Left lung (tissue), 10 donors: Measurements from ENCODE around the gene ACTR1A. TPM values are rescaled to one million over a fixed set of nuclear protein-coding genes. Genes with fewer than 3 reads are reported as not detected.
A peak's percentile ranks its signal among the peaks of the same experiment; 100 is the strongest.

Source experiments
- ATAC-seq: fragments of 200-7000 bp; cut with Tn5 transposase; one replicate; pipeline ENCODE4 v1.9.1; 2020; ENCODE audit warnings: moderate library complexity
- DNase-seq, 4 donors: peaks; one replicate each; pipeline ENCODE4 v3.0.0-alpha.2; 2013 to 2020
- H3K27ac ChIP-seq, 2 donors: fragments of 200-600 bp; sonication (generic) in 1 of 2; one replicate each; pipeline versions ENCODE4 v1.5.0 to v1.8.0; 2020 to 2021
- H3K27me3 ChIP-seq, 2 donors: fragments of 200-600 bp; sonication (generic) in 1 of 2; one replicate each; pipeline versions ENCODE4 v1.5.0 to v1.8.0; 2020 to 2021
- H3K36me3 ChIP-seq, 2 donors: fragments of 200-600 bp; sonication (generic) in 1 of 2; one replicate each; pipeline versions ENCODE4 v1.5.0 to v1.8.0; 2020 to 2021
- H3K4me1 ChIP-seq, 2 donors: fragments of 200-600 bp; one replicate each; pipeline ENCODE4 v1.8.0; 2021
- H3K4me3 ChIP-seq, 2 donors: fragments of 200-600 bp; sonication (generic) in 1 of 2; one replicate each; pipeline versions ENCODE4 v1.5.0 to v1.8.0; 2020 to 2021; ENCODE audit warnings: mild to moderate bottlenecking in 1 of 2
- H3K9me3 ChIP-seq, 2 donors: fragments of 200-600 bp; sonication (generic) in 1 of 2; one replicate each; pipeline versions ENCODE4 v1.5.0 to v1.8.0; 2020 to 2021
- CTCF ChIP-seq, 2 donors: fragments of 200-600 bp; sonication (generic) in 1 of 2; IDR thresholded peaks; one replicate each; pipeline versions ENCODE4 v1.5.0 to v1.8.0; 2021; ENCODE audit warnings: antibody characterized with exemption in 2 of 2
- intact Hi-C, 2 donors: fragments of 100-400 bp; cut with DNase I; formaldehyde crosslinking; loops; one replicate each; pipeline versions ENCODE4 v1.11.2 to v1.14.2; 2022
- polyA plus RNA-seq, 6 donors: library from polyadenylated mRNA; unstranded; fragments of 120-200 nt; gene quantifications; one replicate each; pipeline ENCODE4 v1.2.1, GENCODE V29; 2013; ENCODE audit not compliant: insufficient read length in 6 of 6
- total RNA-seq, 2 donors: library from RNA; stranded (reverse); fragmentation: NEBNext Ultra II Directional; extraction: Animal tissue kit (Norgen Biotek cat#: 25700); gene quantifications; one replicate each; pipeline ENCODE4 v1.2.1, GENCODE V29; 2021
- donor health status: DM: no; HTN: yes; CAD: no.
- donor health status: DM: no; HTN: no; CAD: no.

Gene ACTR1A
- total and polyA plus RNA-seq, 8 donors = 78.4 to 122 (median 85.9) TPM

GRCh38 chr10:102461187-102462054 lies 41.1 kb downstream of the ACTR1A start:
- intact Hi-C loops = no loop called here
- no peaks in the 10 kb centered on the region for H3K36me3 ChIP-seq
- peak overlapping the region in 1 of 2 donors; percentile 62 for H3K27ac ChIP-seq
- TF ChIP-seq CTCF (IDR thresholded peaks at IDR 0.05) = no peak
- DNase-seq = peak; percentile 72 to 99 (median 94)
- H3K9me3 ChIP-seq = no peaks in the 10 kb centered on the region
- ATAC-seq = peak; percentile 97
- peak overlapping the region; percentile 42 to 55 for H3K4me3 ChIP-seq
- H3K4me1 ChIP-seq = peaks cover 0 to 41% of the 10 kb centered on the region in 2 donors
- H3K27me3 ChIP-seq = no peaks in the 10 kb centered on the region

DNA sequence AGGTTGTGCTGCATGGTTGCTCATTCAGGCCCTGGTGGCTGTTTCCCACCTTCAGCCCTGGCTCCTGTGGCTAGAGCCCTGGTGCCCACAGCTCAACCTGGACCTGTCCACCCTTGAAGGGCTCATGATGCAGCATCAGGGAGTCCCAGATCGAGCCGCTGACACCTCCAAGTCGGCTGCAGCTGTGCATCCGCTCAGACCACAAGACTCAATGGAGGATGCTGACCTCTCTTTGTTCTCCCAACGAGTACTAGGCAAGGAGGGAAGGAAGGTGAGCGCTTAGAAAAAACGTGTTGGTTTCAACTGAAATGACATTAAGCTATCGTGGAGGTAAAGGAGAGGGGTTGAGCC lies 41.7 kb downstream of the ACTR1A start:
- no peaks in the 10 kb centered on the region for H3K36me3 ChIP-seq
- intact Hi-C loops = no loop called here
- no peaks in the 10 kb centered on the region for H3K27me3 ChIP-seq
- peak overlapping the region in 1 of 2 donors; percentile 62 for H3K27ac ChIP-seq
- DNase-seq (no peak), ATAC-seq (peak; percentile 4)
- H3K9me3 ChIP-seq = no peaks in the 10 kb centered on the region
- TF ChIP-seq CTCF (IDR thresholded peaks at IDR 0.05) = no peak
- H3K4me3 ChIP-seq = peak overlapping the region; percentile 42 to 55
- peaks cover 0 to 47% of the 10 kb centered on the region in 2 donors for H3K4me1 ChIP-seq

DNA sequence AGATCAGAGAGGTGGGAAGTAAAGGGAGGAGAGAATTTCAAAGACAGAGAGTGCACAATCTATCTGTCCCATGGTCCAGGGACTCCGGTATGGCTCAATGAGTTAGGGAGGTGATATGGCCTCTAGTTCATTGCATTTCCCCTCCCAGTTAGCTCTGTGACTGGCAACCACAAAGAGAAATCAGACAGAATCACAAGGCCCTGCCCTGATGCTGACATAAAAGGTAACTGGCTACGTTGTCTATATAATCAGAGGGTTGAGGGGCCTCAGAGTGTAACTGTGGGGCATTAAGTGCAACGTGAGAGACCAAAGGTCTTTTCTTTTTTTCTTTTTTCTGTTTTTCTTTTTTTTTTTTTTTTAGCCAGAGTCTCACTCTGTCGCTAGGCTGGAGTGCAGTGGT lies 43.9 kb downstream of the ACTR1A start:
- no peaks in the 10 kb centered on the region for H3K27me3 ChIP-seq
- H3K36me3 ChIP-seq = no peaks in the 10 kb centered on the region
- no peaks in the 10 kb centered on the region for H3K9me3 ChIP-seq
- intact Hi-C loops = no loop called here
- H3K4me3 ChIP-seq = no peak overlapping the region
- no peak for ATAC-seq
- no peak for TF ChIP-seq CTCF (IDR thresholded peaks at IDR 0.05)
- no peak overlapping the region for H3K27ac ChIP-seq
- DNase-seq = no peak
- peaks cover 5 to 67% of the 10 kb centered on the region in 2 donors for H3K4me1 ChIP-seq

DNA sequence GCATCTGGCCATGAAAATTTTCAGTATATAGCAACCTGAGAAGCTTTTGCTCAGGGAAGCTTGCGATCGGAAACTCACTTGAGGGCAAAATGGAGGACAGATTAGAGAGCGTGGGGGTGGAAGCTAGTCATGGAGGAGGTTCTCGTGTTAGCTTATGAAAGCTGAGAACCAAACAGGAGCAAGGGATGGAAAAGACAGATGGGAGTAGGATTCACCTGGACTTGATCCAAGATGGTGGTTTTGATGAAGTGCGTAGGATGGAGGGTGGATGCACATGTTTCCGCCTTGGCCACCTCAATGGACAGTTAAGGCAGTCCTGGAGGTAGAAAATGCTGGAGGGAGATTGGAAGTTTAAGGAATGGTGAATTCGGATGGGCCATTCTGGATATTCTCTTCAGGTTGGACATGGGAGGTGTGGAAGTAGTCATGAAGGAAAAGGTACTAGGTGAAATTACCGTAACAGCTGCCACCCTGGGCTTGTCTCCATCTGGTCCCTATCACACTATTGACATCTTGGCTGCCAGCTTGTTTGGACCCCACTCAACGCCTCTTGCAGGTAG lies 44.8 kb downstream of the ACTR1A start:
- Histone ChIP-seq H3K27ac (no peak overlapping the region), H3K4me1 (peaks cover 5 to 67% of the 10 kb centered on the region in 2 donors)

More for the DNA sequence above, 44.8 kb downstream of the ACTR1A start:
- H3K4me3 ChIP-seq = no peak overlapping the region
- no peak for DNase-seq
- TF ChIP-seq CTCF (IDR thresholded peaks at IDR 0.05) = no peak
- H3K9me3 ChIP-seq = no peaks in the 10 kb centered on the region
- H3K27me3 ChIP-seq = no peaks in the 10 kb centered on the region
- ATAC-seq = no peak
- no peaks in the 10 kb centered on the region for H3K36me3 ChIP-seq
- intact Hi-C loops = no loop called here
